Measurements from ENCODE around the gene ESAM.

ESAM gene

GRCh38 chr11:124762105-124762623 lies at the start of gene ESAM:
Gene ESAM (minus strand): TSS chr11:124762290. CDS start chr11:124762154, 136 bp downstream.
- peak; percentile 79 for DNase-seq (ENCODE audit: low spot score)

- DNase-seq (ENCODE audit: low spot score), result no peak
Observed at GRCh38 chr11:124811399-124812125, 49.5 kb upstream of the ESAM start.

- no peak for DNase-seq (ENCODE audit: low spot score)
Observed at GRCh38 chr11:124807660-124808270, 45.7 kb upstream of the ESAM start.

- DNase-seq (ENCODE audit: low spot score), result no peak
Observed at GRCh38 chr11:124807201-124807600, 45.1 kb upstream of the ESAM start.

GRCh38 chr11:124804884-124805283 lies 42.8 kb upstream of the ESAM start:
- no peak for DNase-seq (ENCODE audit: low spot score)

GRCh38 chr11:124801636-124802312 lies 39.7 kb upstream of the ESAM start:
- DNase-seq (ENCODE audit: low spot score), result no peak

- DNase-seq (ENCODE audit: low spot score), result no peak
Observed at GRCh38 chr11:124801014-124801413, 38.9 kb upstream of the ESAM start.

GRCh38 chr11:124800226-124800929 lies 38.3 kb upstream of the ESAM start, which contains the start of gene MSANTD2:
Gene MSANTD2 (minus strand): TSS chr11:124800406. CDS start chr11:124800380, 26 bp downstream.
- peak; percentile 93 for DNase-seq (ENCODE audit: low spot score)

- DNase-seq (ENCODE audit: low spot score), result peak; percentile 68
Observed at GRCh38 chr11:124799348-124800225, 37.5 kb upstream of the ESAM start.

GRCh38 chr11:124798991-124799347 lies 36.9 kb upstream of the ESAM start:
- DNase-seq (ENCODE audit: low spot score), result no peak

- no peak for DNase-seq (ENCODE audit: low spot score)
Observed at GRCh38 chr11:124796312-124796711, 34.2 kb upstream of the ESAM start.

GRCh38 chr11:124793466-124794278 lies 31.6 kb upstream of the ESAM start:
- peak; percentile 43 for DNase-seq (ENCODE audit: low spot score)

GRCh38 chr11:124791626-124792341 lies 29.7 kb upstream of the ESAM start:
- DNase-seq (ENCODE audit: low spot score), result no peak

- no peak for DNase-seq (ENCODE audit: low spot score)
Observed at GRCh38 chr11:124788521-124788920, 26.4 kb upstream of the ESAM start.

- no peak for DNase-seq (ENCODE audit: low spot score)
Observed at GRCh38 chr11:124784051-124784450, 22.0 kb upstream of the ESAM start.

- DNase-seq (ENCODE audit: low spot score), result no peak
Observed at GRCh38 chr11:124783002-124783401, 20.9 kb upstream of the ESAM start.

- no peak for DNase-seq (ENCODE audit: low spot score)
Observed at GRCh38 chr11:124779568-124779967, 17.5 kb upstream of the ESAM start.

- no peak for DNase-seq (ENCODE audit: low spot score)
Observed at GRCh38 chr11:124778281-124778680, 16.2 kb upstream of the ESAM start.

- no peak for DNase-seq (ENCODE audit: low spot score)
Observed at GRCh38 chr11:124776865-124777645, 15.0 kb upstream of the ESAM start.

Data from D341Med (cell line).